Fibroblast of mammary gland (primary cell): ENCODE results near the gene C4BPA.

ENCODE experiments used
- DNase-seq: peaks from one replicate; pipeline ENCODE4 v3.0.0-alpha.2; 2010; ENCODE audit warnings: low read depth
- H3K4me3 ChIP-seq: 2 replicates; pipeline ENCODE4 v1.5.1; 2011; ENCODE audit warnings: low read depth, mild to moderate bottlenecking, low read length, moderate library complexity; ENCODE audit not compliant: control insufficient read depth
- CTCF ChIP-seq: conservative IDR thresholded peaks from 2 replicates; pipeline ENCODE4 v1.5.1; 2011; ENCODE audit warnings: low read depth, low read length, inconsistent platforms; ENCODE audit not compliant: control insufficient read depth, insufficient read depth

The C4BPA gene

GRCh38 chr1:207081806-207082205 is 22.2 kb upstream of the C4BPA start:
- TF ChIP-seq CTCF = no peak
- H3K4me3 ChIP-seq = no peak overlapping the region
- no peak for DNase-seq

GRCh38 chr1:207084232-207084631 is 19.8 kb upstream of the C4BPA start:
- no peak for TF ChIP-seq CTCF

GRCh38 chr1:207084701-207085180 is 19.3 kb upstream of the C4BPA start:
- peak; percentile 55 for DNase-seq
- peak; percentile 52 for TF ChIP-seq CTCF
- no peak overlapping the region for H3K4me3 ChIP-seq

More at GRCh38 chr1:207084232-207084631, 19.8 kb upstream of the C4BPA start:
- DNase-seq = no peak
- no peak overlapping the region for H3K4me3 ChIP-seq

- DNase-seq = no peak
- TF ChIP-seq CTCF = no peak
- no peak overlapping the region for H3K4me3 ChIP-seq
Observed at GRCh38 chr1:207085887-207086286, 18.1 kb upstream of the C4BPA start.

- no peak overlapping the region for H3K4me3 ChIP-seq
- TF ChIP-seq CTCF = no peak
- DNase-seq = no peak
Observed at GRCh38 chr1:207088161-207088560, 15.9 kb upstream of the C4BPA start.

- no peak for TF ChIP-seq CTCF
- H3K4me3 ChIP-seq = no peak within 1 kb of the TSS
- DNase-seq = no peak
Observed at GRCh38 chr1:207088701-207089626, 15.1 kb upstream of the C4BPA start, which contains the start of gene C4BPB. C4BPB (plus strand) TSS chr1:207088860; CDS start chr1:207089532, 672 bp downstream.
